Stimulated activated CD8-positive, alpha-beta memory T cell treated with anti-CD3 and anti-CD28 coated beads, Interleukin-4, amount 100 ng/mL, for 4 hours (primary cell): Measurements from ENCODE around the gene IBA57.
A peak's percentile ranks its signal among the peaks of the same experiment; 100 is the strongest.
"Not testable (repeated sequence)": the region's sequence is repeated elsewhere in the genome, so short reads cannot be mapped to it uniquely, and the experiment has no call there.

Experiments
- DNase-seq, 2 donors: peaks; one replicate each; pipeline ENCODE4 v3.0.0-alpha.2; 2020; ENCODE audit warnings: low read depth in 2 of 2, low spot score in 1 of 2

IBA57 gene

GRCh38 chr1:228210712-228211530 is 45.3 kb downstream of the IBA57 start:
- DNase-seq: no peak

- DNase-seq: no peak
These were observed 46.2 kb downstream of the IBA57 start for GRCh38 chr1:228211531-228212414.

GRCh38 chr1:228212415-228212965 is 46.9 kb downstream of the IBA57 start:
- DNase-seq: no peak

- peak; percentile 85 to 86 for DNase-seq
These were observed 47.6 kb downstream of the IBA57 start for GRCh38 chr1:228212966-228213844.

- no peak for DNase-seq
These were observed 48.6 kb downstream of the IBA57 start for GRCh38 chr1:228213917-228214808.

GRCh38 chr1:228214921-228215662 is 49.5 kb downstream of the IBA57 start:
- DNase-seq: no peak

GRCh38 chr1:228215663-228216116 is 50.1 kb downstream of the IBA57 start:
- DNase-seq: no peak

- no peak for DNase-seq
These were observed 51.0 kb downstream of the IBA57 start for GRCh38 chr1:228216371-228217320.

GRCh38 chr1:228217551-228218344 is 52.1 kb downstream of the IBA57 start:
- no peak for DNase-seq

- no peak for DNase-seq
These were observed 53.1 kb downstream of the IBA57 start for GRCh38 chr1:228218513-228219244.

- no peak for DNase-seq
These were observed 53.8 kb downstream of the IBA57 start for GRCh38 chr1:228219245-228219961.

GRCh38 chr1:228219962-228220780 is 54.6 kb downstream of the IBA57 start:
- no peak for DNase-seq

- DNase-seq: not testable (repeated sequence)
These were observed 55.5 kb downstream of the IBA57 start for GRCh38 chr1:228221097-228221496.

- DNase-seq: no peak
These were observed 56.9 kb downstream of the IBA57 start for GRCh38 chr1:228222548-228222947.
